AG08395 (cell line): ENCODE measurements around the gene SEC24D.
"Not testable (repeated sequence)": the region's sequence is repeated elsewhere in the genome, so short reads cannot be mapped to it uniquely, and the experiment has no call there.

Experiments
- DNase-seq: peaks from one replicate; pipeline ENCODE4 v3.0.0; 2012; ENCODE audit warnings: mixed read lengths, low spot score

The SEC24D gene, protein sequence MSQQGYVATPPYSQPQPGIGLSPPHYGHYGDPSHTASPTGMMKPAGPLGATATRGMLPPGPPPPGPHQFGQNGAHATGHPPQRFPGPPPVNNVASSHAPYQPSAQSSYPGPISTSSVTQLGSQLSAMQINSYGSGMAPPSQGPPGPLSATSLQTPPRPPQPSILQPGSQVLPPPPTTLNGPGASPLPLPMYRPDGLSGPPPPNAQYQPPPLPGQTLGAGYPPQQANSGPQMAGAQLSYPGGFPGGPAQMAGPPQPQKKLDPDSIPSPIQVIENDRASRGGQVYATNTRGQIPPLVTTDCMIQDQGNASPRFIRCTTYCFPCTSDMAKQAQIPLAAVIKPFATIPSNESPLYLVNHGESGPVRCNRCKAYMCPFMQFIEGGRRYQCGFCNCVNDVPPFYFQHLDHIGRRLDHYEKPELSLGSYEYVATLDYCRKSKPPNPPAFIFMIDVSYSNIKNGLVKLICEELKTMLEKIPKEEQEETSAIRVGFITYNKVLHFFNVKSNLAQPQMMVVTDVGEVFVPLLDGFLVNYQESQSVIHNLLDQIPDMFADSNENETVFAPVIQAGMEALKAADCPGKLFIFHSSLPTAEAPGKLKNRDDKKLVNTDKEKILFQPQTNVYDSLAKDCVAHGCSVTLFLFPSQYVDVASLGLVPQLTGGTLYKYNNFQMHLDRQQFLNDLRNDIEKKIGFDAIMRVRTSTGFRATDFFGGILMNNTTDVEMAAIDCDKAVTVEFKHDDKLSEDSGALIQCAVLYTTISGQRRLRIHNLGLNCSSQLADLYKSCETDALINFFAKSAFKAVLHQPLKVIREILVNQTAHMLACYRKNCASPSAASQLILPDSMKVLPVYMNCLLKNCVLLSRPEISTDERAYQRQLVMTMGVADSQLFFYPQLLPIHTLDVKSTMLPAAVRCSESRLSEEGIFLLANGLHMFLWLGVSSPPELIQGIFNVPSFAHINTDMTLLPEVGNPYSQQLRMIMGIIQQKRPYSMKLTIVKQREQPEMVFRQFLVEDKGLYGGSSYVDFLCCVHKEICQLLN

DNA sequence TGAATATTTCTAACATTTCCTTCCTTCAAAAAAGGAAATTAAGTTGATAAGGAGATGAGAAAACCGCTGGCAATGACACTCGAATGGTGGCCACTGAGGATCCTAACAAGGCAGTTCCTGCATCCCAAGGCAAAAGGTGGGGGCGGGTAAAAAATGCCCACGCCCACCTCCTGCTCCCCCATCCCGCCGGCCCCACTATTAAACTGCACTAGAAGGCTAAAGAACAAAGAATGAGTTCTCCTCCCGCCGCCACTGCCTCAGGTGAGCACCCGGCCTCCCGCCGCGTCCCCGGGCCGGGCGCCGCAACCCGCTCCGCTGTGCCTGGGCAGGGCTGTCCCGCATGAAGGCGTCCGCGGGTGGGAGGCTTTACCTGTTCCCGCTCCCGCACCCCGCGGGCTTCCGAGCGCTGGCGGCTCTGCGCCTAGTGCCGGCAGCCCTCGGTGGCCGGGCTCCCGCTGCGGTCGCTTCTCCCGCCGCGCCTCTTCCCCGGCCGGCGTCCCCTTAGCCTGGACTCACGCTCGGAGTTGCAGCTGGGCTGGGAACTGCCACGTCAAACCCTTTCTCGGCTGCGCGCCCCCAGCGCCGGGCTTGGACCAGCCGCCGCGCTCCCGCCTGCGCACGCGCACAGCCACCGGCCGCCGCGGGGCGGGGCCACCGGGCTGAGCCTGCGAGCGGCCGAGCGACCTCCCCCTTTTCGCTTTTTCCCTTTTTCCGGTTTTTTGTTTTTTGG is at the start of gene SEC24D:
Gene SEC24D (minus strand): TSS at position 556 of the 730 bp plus-strand sequence. CDS start 2,430 bp downstream, outside the sequence.
- DNase-seq = peak; percentile 98

DNA sequence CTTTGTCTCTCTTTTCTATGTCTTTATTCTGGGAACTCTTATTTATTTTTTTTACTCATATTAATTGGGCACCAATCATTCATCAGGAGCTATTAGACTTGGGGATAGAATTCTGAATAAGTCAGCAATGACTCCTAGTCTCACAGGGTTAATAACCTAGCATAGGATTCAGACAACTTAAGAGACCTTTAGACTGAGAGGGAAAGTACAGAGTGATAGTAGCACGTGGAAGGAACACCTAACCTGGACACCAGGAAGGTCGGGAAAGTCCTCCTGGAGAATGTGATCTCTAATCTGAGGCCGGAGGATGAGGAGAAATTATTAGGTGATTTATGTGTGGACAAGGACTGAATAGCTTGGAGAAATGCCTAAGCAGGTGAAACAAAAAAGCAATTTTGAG is 48.8 kb upstream of the SEC24D start:
- no peak for DNase-seq

DNA sequence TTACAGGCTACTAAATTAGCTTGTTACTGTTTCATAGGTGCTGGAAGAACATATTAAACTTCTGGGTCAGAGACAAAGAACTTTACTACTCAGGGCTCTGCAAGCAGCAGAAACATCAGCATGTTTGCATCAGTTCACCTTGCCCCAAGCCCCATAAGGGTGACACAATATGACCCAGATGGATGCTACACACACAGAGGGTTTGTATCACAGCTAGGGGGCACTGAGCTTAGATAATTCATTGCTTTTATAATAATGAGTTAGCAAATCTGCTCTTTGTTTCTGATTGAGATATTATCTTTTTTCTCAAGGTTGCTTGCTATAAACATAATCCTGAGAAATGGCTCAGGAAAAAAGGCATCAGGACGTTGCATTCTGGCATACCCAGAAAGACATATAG is 47.9 kb upstream of the SEC24D start:
- DNase-seq = no peak

DNA sequence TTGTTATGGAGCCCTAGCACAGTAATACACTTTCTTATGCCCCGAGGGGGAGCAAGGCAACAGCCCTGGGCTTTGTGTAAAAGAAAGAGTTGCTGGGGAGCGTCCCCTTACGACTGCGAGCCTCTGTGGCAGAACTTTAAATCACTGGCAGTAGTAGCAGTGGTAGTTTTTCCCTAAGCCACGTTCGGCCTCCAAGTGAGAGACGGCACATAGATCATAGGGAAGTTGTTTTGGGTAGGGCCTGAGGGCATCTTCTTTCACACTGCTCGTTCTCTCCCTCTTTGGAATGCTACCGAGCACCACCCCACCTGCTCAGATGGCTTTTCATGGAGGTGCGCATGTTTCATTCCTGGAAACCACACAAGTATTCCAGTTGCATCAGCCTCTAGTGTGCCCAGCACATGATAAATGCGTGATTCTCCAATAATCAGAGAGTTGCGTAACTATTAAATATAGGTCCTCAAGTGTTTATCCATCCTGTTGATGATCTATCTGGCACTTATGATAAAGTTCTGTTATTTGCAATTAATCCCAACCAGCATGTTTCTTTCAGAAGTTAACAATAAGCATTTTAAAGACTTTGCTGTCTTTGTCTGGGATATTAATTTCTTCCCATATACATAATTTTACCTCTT is 45.7 kb upstream of the SEC24D start:
- DNase-seq = no peak

DNA sequence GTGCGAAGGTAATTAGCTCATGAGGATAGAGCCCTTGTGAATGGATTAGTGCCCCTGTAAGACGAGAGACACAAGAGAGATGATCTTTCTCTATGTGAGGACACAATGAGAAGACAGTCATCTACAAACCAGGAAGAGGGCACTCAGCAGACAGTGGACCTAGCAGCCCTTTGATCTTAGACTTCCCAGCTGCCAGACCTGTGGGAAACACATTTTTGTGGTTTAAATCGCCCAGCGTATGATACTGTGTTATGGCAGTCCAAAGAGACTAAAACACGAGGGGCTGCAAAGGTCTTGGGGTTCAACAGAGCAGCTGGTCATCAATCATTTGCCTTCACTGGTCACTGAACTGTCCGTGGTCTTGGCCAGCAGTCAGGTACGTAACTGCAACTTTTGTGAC is 43.5 kb upstream of the SEC24D start:
- DNase-seq = no peak

DNA sequence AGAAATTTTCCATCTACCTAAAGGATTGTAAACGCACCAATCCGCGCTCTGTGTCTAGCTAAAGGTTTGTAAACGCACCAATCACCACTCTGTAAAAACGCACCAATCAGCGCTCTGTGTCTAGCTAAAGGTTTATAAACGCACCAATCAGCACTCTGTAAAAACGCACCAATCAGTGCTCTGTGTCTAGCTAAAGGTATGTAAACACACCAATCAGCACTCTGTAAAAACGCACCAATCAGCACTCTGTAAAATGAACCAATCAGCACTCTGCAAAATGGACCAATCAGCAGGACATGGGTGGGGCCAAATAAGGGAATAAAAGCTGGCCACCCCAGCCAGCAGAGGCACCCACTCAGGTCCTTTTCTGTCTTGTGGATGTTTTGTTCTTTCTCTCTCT is 42.6 kb upstream of the SEC24D start:
- DNase-seq = not testable (repeated sequence)

DNA sequence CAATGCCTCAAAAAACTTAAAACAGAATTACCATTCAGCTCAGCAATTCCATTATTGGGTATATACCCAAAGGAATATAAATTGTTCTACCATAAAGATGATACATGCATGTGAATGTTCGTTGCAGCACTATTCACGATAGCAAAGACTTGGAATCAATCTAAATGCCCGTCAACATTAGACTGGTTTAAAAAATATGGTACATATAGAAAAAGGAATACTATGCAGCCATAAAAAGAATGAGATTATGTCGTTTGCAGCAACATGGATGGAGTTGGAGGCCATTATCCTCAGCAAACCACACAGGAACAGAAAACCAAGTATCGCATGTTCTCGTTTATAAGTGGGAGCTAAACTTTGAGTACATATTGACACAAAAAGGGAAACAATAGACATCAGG is 41.9 kb upstream of the SEC24D start:
- DNase-seq = no peak

DNA sequence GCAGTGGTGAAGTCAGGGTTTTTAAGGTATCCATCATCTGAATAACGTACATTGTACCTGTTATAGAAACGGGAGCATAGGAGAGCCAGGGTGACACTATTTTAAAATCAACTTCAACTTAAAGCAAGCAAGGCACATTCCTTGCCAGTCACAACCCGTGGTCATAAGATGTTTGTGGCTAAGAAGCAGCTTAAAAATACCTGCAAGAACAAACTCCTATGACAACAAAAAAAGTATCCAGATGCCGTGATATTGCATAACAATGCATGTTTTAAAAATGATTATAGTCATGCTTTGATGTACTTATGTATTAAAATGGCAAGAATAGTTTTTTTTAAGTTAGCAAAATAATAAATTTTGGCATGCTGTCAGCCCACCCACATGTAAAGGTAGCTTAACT is 36.3 kb upstream of the SEC24D start:
- no peak for DNase-seq

DNA sequence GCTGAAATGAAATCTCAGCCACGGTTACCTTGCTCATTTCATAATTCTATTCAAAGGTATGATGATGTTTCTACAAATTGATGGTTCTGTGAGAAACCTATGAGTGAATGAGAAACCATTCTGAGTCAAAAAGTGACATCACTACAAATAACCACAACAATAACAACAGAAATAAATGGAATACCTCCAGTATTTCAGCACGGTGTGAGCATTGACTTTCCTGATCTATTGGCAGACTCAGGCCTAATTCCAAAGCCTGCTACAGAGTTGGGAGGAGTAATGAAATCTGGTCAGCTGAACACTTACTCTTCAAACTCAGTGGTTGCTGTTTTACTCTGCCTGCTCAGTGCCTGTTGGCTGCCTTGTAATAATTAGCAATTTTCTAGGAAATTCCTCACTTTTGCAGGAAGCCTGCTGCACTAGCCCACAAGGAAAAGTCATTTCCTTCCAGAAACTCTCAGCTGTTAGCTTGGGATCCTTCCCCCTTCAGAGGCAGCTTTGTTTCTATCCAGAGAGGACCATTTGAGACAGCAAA is 33.9 kb upstream of the SEC24D start:
- DNase-seq = peak; percentile 52

DNA sequence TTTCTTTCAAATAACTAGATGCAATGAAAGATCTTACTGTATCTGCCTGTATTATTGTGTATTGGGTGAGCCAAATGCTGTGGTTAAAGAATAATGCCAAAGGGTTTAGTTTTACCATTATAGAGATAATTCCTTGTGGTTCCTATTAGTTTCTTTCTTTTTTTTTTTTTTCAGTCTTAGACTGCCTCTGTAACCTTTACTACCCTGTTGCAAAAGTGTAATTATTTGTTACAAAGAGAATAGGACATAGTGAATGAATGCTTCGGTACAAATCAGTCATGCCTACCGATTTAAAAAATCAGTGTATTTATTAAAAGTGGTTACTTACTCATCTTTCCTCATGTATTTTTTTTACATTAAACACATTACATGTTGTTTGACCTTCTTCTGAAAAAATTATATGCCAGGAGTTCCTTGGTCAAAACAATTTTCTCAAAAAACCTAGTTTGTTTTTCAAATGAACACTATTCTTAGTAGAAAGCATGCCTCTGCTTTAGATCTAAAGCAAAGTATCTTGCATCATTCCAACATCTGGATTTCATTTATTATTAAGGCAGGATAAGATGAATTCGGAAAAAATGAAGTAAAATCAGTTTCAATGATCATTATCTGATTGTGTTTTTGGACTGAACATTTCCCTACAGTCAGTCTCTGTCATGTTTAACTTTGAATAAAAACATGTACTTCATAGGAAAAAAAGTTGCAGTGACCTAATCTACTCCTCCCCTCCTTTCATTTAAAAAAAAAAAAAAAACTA is 31.6 kb upstream of the SEC24D start:
- peak; percentile 11 for DNase-seq

DNA sequence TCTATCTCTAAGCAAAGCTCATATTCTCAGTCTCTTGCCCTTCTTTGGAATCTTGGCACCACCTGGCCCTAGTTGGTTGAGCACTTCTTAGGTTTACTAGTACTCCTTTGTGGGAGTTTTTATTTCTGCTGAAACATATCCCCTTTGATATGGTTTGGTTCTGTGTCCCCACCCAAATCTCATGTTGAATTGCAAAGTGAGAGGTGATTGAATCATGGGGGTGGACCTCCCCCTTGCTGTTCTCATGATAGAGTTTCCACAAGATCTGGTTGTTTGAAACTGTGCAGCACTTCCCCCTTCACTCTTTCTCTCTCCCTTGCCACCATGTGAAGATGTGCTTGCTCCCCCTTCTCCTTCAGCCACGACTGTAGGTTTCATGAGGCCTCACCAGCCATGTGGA is 30.5 kb upstream of the SEC24D start:
- no peak for DNase-seq

DNA sequence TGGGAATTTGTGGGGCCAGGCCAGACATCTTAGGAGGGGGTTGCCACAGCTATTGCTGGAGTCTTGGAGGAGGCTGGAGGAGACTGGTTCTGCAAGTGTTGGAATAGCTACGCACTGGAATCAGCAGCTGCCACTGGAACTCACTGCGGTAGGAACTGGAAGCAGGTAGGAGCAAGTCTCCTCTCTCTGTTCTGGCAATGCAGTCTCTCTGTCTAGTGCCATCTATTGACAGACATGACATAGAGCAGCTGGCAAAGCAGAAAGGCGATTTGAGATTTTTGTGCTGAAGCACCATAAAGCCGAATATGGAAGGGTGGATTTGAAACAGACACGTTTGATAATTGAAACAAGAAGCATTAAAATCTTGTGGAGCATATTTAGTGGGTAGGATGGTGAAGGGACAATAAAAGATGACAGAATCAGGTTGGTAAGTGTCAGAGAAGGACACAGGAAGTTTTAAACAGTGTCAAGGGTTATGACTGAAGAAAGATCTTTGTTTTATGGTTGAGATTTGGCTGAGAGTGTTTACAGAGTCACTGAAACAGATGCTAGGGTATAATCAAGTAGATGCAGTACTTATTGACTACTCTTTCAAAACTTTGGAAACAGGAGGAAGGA is 29.3 kb upstream of the SEC24D start:
- peak; percentile 59 for DNase-seq

DNA sequence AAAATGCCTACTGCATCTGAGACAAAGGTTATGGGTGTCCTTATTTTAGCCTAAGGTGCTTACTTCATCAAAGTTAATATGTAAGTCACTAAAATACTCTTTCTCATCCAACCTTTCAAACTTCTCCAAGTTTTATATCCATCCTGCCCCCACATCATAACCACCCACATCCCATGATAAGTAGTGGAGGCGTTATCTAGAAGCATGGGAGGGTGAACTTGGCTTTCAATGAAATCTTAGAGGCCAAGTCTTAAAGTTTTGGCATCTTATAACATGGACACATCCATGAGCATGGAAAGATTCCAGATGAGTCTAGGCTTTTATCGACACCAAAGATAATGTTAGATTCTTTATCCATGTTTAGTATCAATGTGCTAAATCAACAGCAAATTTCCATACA is 22.9 kb upstream of the SEC24D start:
- no peak for DNase-seq

DNA sequence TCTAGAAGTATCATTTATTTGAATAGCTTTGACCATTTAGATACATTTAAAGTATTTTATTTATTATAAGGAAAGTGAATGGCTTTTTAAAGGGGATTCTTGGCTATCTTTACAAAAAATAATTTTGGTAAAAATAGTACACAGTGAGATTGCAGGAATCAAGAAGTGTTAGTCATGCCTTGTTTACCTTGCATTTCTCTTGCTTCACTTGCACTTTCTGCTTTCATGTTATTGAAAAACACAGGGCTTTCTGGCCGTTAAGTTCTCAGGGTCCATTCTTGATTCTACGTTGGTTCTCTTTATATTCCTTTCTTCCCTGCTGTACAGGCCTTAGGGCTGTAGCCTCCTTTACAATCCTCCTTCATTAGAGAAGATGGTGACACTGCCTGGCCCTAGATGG is 21.8 kb upstream of the SEC24D start:
- no peak for DNase-seq

DNA sequence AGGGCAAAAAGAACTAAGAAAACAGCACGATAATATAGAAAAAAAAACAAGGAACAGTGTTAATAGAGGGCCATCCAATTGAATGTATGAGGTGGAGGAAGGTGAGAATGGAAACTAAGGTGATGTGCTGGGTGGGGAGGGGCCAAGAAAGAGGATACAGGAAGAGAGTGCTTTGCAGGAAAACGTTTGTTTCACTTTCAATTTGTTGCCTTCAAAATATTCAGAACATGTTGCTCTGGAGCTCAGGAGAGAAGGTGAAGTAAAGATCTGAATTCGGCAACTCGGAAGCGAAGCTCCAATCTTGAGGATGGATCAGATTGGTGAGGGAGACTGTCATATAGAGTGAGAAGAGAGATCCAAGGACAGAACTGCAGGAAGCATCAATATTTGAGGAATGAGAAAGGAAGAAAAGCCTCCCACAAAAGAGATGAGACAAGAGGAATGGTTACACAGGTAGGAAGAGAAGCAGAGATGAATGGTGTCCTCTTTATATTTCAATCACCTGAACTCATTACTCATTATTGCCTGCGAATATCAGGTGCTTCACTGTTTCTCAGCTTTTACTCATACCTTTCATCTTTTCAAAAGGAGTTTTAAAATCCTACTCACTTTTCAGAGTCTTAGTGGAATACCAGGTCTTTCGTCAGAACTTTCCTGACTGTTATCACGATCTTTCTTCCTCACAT is 14.7 kb upstream of the SEC24D start:
- DNase-seq = peak; percentile 24

DNA sequence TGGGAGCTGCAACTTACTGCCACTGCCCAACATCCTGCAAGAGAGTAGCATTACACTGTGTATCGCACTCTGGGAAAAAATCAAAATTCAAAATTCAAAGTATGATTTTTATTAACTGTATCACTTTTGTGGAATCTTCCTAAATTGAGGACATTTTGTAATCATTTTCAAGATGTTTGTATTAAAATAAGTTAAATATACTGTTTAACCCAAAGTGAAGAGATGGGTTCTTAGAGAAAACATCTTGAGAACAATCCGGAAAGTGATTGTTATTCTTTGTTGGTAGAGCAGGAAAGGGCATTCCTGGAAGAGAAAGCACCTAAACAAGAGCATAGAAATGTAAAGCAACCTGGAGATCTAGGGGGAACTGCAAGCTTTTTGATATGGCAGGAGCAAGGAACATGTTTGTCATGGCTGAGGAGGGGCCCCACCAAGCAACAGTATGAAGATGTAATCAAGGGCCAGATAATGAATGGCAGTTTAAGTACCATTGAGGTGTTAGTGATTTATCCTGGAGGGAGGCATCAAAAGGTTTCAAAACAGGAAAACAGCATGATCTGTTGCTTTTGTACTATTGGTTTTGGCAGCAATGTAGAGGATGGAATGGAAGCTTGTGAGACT is 14.1 kb upstream of the SEC24D start:
- no peak for DNase-seq

DNA sequence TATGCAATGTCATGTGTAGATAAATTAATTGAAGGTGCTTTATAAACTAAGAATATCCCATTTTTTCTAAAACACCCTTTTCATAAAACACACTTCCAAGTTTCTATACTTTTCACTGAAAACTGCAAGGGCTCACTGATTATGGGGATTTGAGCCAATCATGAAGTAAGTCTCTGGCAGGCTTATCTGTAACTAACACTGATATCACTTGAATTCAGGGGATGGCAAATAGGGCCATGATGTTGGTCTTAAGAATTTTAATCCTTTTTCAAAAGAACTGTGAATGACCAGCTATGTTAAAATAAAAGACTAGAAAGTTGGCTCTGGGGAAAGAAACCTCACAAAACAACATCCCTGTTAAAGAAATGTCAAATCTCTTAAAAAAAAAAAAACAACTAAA is 13.0 kb upstream of the SEC24D start:
- no peak for DNase-seq

DNA sequence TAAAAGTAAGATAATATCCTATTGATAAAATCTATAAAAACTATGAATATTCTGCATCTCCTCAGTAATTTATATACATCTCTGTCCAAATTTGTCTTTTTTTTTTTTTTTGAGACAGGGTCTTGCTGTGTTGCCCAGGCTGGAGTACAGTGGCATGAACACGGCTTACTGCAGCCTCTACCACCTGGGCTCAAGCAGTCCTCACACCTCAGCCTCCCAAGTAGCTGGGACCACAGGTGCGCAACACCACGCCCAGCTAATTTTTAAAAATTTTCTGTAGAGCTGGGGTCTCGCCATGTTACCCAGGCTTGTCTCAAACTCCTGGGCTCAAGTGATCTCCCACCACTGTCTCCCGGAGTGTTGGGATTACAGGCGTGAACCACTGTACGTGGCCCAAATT is 12.3 kb upstream of the SEC24D start:
- DNase-seq = no peak

DNA sequence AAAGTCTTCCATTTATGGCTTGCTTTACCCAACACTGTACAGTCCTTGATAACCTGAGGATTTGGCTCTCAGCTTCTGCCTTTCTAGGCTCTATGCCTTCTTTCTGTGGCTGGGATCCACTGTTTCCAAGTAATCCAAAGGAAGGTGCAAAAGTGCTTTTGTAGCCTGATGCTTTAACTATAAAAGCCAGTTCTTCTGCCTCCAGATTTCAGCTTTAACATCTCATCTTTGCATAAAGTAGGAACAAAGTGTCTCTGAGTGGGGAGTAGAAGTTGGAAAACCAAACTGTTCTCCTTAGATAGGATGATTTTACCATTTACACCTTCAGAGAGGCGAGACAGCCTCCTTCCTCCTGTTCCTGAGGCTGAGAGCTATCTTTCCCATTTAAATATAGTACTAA is 11.1 kb upstream of the SEC24D start:
- DNase-seq = no peak
